ENCODE measurements around the gene KSR2. TPM values are rescaled to one million over a fixed set of nuclear protein-coding genes. Genes with fewer than 3 reads are reported as not detected.
"Not testable (repeated sequence)": the region's sequence is repeated elsewhere in the genome, so short reads cannot be mapped to it uniquely, and the experiment has no call there.

Gene KSR2
- total RNA-seq, 1 donor from 2014 or later, result not detected

DNA sequence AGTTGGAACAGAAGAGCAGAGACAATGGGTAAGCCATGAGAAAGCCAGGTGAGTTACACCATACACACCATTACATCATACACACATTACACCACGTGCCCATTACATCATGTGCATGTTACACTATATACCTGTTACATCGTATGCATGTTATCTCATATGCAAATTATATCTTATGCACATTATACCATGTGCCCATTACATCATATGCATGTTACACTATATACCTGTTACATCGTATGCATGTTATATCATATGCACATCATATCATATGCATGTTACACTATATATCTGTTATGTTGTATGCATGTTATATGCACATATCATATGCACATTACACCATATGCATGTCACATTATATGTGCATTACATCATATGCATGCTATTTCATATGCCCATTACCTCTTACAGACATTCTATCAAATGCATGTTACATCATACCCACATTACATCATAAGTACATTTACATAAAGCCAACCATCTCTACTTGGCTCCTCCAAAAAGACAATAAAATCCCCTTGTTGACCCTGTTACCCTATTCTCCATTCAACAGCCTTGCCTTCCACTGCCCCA lies 207.2 kb downstream of the KSR2 start:
- Mint-ChIP-seq H3K4me1 (ENCODE audit: low read depth) (no peaks in the 10 kb centered on the region), H3K9me3 (ENCODE audit: low read depth) (peaks cover 16% of the 10 kb centered on the region), H3K27me3 (ENCODE audit: low read depth) (peaks cover 10% of the 10 kb centered on the region), H3K4me3 (ENCODE audit: unreplicated experiment) (no peak overlapping the region), H3K27ac (ENCODE audit: unreplicated experiment) (no peak overlapping the region), H3K36me3 (ENCODE audit: low read depth) (no peaks in the 10 kb centered on the region)
- TF ChIP-seq, protein P1, sequence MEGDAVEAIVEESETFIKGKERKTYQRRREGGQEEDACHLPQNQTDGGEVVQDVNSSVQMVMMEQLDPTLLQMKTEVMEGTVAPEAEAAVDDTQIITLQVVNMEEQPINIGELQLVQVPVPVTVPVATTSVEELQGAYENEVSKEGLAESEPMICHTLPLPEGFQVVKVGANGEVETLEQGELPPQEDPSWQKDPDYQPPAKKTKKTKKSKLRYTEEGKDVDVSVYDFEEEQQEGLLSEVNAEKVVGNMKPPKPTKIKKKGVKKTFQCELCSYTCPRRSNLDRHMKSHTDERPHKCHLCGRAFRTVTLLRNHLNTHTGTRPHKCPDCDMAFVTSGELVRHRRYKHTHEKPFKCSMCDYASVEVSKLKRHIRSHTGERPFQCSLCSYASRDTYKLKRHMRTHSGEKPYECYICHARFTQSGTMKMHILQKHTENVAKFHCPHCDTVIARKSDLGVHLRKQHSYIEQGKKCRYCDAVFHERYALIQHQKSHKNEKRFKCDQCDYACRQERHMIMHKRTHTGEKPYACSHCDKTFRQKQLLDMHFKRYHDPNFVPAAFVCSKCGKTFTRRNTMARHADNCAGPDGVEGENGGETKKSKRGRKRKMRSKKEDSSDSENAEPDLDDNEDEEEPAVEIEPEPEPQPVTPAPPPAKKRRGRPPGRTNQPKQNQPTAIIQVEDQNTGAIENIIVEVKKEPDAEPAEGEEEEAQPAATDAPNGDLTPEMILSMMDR (IDR thresholded peaks at IDR 0.05), result no peak
- DNase-seq (ENCODE audit: low spot score), result no peak

DNA sequence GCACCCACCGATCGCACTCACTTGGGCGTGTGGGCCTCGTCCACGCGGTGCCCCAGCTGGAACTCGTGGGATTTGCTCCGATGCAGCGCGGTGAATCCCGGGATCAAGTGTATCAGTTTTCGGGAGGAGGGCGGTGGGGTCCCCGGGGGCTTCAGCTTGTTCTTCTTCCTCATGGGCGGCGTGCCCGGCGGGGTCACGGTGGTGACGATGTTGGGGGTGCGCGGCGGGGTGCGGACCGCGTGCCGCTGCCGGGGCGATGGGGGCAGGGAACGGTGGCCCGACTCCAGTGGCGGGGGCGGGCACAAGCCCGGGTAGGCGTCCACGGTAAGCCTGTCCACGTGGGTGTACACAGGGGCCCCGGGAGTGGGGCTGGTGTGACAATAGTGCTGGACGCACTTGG lies 207.8 kb downstream of the KSR2 start:
- TF ChIP-seq, protein P1 (IDR thresholded peaks at IDR 0.05), result no peak
- no peak for DNase-seq (ENCODE audit: low spot score)
- no peaks in the 10 kb centered on the region for H3K36me3 Mint-ChIP-seq (ENCODE audit: low read depth)
- H3K4me1 Mint-ChIP-seq (ENCODE audit: low read depth), result no peaks in the 10 kb centered on the region
- peaks cover 13% of the 10 kb centered on the region for H3K27me3 Mint-ChIP-seq (ENCODE audit: low read depth)
- no peak overlapping the region for H3K4me3 Mint-ChIP-seq (ENCODE audit: unreplicated experiment)
- peaks cover 10% of the 10 kb centered on the region for H3K9me3 Mint-ChIP-seq (ENCODE audit: low read depth)
- H3K27ac Mint-ChIP-seq (ENCODE audit: unreplicated experiment), result no peak overlapping the region

DNA sequence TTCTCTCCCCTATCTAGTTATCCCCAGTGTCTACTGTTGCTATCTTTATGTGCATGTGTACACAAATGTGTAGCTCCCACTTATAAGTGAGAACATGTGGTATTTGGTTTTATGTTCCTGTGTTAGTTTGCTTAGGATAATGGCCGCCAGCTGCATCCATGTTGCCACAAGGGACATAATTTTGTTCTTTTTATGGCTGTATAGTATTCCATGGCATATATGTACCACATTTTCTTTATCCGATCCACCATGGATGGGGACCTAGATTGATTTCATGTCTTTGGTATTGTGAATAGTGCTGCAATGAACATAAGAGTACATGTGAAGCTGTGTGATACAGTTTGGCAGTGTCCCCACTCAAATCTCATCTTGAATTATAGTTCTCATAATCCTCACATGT lies 218.1 kb downstream of the KSR2 start:
- no peaks in the 10 kb centered on the region for H3K4me1 Mint-ChIP-seq (ENCODE audit: low read depth)
- TF ChIP-seq, protein P1 (IDR thresholded peaks at IDR 0.05), result no peak
- no peak for DNase-seq (ENCODE audit: low spot score)
- H3K36me3 Mint-ChIP-seq (ENCODE audit: low read depth), result peaks cover 1% of the 10 kb centered on the region
- H3K27me3 Mint-ChIP-seq (ENCODE audit: low read depth), result peaks cover 30% of the 10 kb centered on the region
- H3K4me3 Mint-ChIP-seq (ENCODE audit: unreplicated experiment), result no peak overlapping the region
- peaks cover 17% of the 10 kb centered on the region for H3K9me3 Mint-ChIP-seq (ENCODE audit: low read depth)
- H3K27ac Mint-ChIP-seq (ENCODE audit: unreplicated experiment), result no peak overlapping the region

DNA sequence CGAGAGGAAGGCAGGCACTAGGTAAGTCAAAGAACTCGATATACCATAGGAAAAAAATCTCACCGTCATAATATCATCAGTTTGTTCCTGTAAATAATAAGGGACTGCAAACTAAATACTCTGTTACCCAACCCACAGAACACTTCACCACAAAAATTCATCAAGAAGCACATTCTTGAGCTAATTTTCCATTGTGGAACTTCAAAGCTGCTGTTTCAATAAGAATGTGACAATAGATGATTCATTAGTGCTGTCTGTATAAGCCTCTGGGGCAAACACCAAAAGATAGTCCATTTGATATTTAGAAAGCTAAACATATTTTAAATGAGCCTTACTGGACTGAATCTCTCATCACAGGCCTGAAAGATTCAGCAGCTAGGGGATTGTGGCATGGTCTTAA lies 219.4 kb downstream of the KSR2 start:
- Mint-ChIP-seq H3K4me1 (ENCODE audit: low read depth) (no peaks in the 10 kb centered on the region), H3K9me3 (ENCODE audit: low read depth) (peaks cover 19% of the 10 kb centered on the region), H3K27ac (ENCODE audit: unreplicated experiment) (no peak overlapping the region), H3K27me3 (ENCODE audit: low read depth) (peaks cover 35% of the 10 kb centered on the region), H3K36me3 (ENCODE audit: low read depth) (peaks cover 2% of the 10 kb centered on the region), H3K4me3 (ENCODE audit: unreplicated experiment) (no peak overlapping the region)
- TF ChIP-seq, protein P1 (IDR thresholded peaks at IDR 0.05), result no peak
- no peak for DNase-seq (ENCODE audit: low spot score)

DNA sequence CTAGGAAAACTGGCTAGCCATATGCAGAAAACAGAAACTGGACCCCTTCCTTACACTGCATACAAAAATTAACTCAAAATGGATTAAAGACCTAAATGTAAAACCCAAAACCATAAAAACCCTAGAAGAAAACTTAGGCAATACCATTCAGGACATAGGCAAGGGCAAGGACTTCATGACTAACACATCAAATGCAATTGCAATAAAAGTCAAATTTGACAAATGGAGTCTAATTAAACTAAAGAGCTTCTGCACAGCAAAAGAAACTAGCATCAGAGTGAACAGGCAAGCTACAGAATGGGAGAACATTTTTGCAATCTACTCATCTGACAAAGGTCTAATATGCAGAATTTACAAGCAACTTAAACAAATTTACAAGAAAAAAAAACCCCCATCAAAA lies 222.4 kb downstream of the KSR2 start:
- Mint-ChIP-seq H3K9me3 (ENCODE audit: low read depth) (peaks cover 19% of the 10 kb centered on the region), H3K27me3 (ENCODE audit: low read depth) (peaks cover 40% of the 10 kb centered on the region)
- not testable (repeated sequence) for H3K36me3 Mint-ChIP-seq (ENCODE audit: low read depth); H3K4me3 Mint-ChIP-seq (ENCODE audit: unreplicated experiment); H3K4me1 Mint-ChIP-seq (ENCODE audit: low read depth); DNase-seq (ENCODE audit: low spot score); H3K27ac Mint-ChIP-seq (ENCODE audit: unreplicated experiment)

DNA sequence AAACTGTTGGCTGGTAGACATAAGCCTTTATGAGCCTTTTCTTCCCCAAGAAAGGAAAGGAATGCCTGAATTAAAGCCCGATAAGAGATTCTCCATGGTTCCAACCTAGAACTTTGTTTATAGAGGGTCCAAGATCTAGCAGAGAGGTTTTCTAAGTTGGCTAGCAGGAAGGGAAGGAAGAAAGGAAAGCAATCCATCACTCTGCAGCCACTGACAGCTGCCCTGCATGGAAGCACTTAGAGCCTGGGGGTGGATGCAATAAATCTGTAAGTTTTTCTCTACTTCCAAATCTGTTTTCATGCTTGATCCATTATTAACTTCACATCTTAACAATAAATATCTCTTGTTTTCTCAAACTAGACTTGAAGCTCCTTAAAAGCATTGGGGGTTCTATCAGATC lies 224.4 kb downstream of the KSR2 start:
- Mint-ChIP-seq H3K4me1 (ENCODE audit: low read depth) (no peaks in the 10 kb centered on the region), H3K27ac (ENCODE audit: unreplicated experiment) (no peak overlapping the region), H3K9me3 (ENCODE audit: low read depth) (peaks cover 16% of the 10 kb centered on the region), H3K27me3 (ENCODE audit: low read depth) (peaks cover 37% of the 10 kb centered on the region), H3K4me3 (ENCODE audit: unreplicated experiment) (no peak overlapping the region), H3K36me3 (ENCODE audit: low read depth) (peaks cover 2% of the 10 kb centered on the region)
- TF ChIP-seq, protein P1 (IDR thresholded peaks at IDR 0.05), result no peak
- no peak for DNase-seq (ENCODE audit: low spot score)
